HepG2 (cell line): ENCODE results near the gene INO80E. TPM values are rescaled to one million over a fixed set of nuclear protein-coding genes. Genes with fewer than 3 reads are reported as not detected.

ENCODE experiments used
- GATA4 ChIP-seq: sonication (generic); IDR thresholded peaks from 2 replicates; pipeline ENCODE4 v1.6.1; 2016; ENCODE audit warnings: antibody characterized with exemption, low read depth, borderline replicate concordance
- HMGA1 ChIP-seq: sonication (generic); formaldehyde crosslinking; conservative IDR thresholded peaks from 2 replicates; pipeline ENCODE4 v1.4.0; 2020; ENCODE audit warnings: missing genetic modification reagents
- JARID2 ChIP-seq: sonication (generic); formaldehyde crosslinking; IDR thresholded peaks from 2 replicates; pipeline ENCODE4 v1.8.1; 2023; ENCODE audit warnings: missing genetic modification reagents, inconsistent platforms; ENCODE audit not compliant: insufficient replicate concordance
- MAF1 ChIP-seq: sonication (generic); formaldehyde crosslinking; IDR thresholded peaks from 2 replicates; pipeline ENCODE4 v1.5.0; 2020; ENCODE audit warnings: missing genetic modification reagents, borderline replicate concordance
- MYNN ChIP-seq: sonication (generic); formaldehyde crosslinking; IDR thresholded peaks from 2 replicates; pipeline ENCODE4 v1.4.0; 2020; ENCODE audit warnings: mild to moderate bottlenecking, low read depth, missing genetic modification reagents
- NFIB ChIP-seq: sonication (generic); formaldehyde crosslinking; IDR thresholded peaks from 2 replicates; pipeline ENCODE4 v1.9.0; 2021; ENCODE audit warnings: missing genetic modification reagents, mild to moderate bottlenecking, borderline replicate concordance
- ZNF281 ChIP-seq: sonication (generic); formaldehyde crosslinking; IDR thresholded peaks from 2 replicates; pipeline ENCODE4 v1.4.0; 2020; ENCODE audit warnings: missing genetic modification reagents, borderline replicate concordance
- ZNF749 ChIP-seq: sonication (generic); formaldehyde crosslinking; IDR thresholded peaks from 2 replicates; pipeline ENCODE4 v1.8.0; 2022; ENCODE audit warnings: mild to moderate bottlenecking, missing genetic modification reagents, moderate library complexity, borderline replicate concordance
- ZNF766 ChIP-seq: sonication (generic); formaldehyde crosslinking; IDR thresholded peaks from 2 replicates; pipeline ENCODE4 v1.5.0; 2020; ENCODE audit warnings: missing genetic modification reagents, borderline replicate concordance
- polyA plus RNA-seq, 8 experiments: library from polyadenylated mRNA; depleted of rRNA in 3 of 8; stranded (reverse) in 7 of 8; unstranded in 1 of 8; fragments of >200 nt; fragmentation: Illumina TruSeq in 4 of 8; extraction: Trizol in 4 of 8; gene quantifications; 2 replicates each; pipeline versions ENCODE4 v1.2.1 to v1.2.3, GENCODE V29; 2011 to 2016; ENCODE audit warnings: low read depth in 4 of 8, missing spikeins in 1 of 8, mixed read lengths in 1 of 8; ENCODE audit not compliant: insufficient read depth in 1 of 8
- total RNA-seq, 5 experiments: library from RNA; depleted of rRNA; stranded (reverse); fragments of >200 nt; fragmentation: Illumina TruSeq; extraction: Trizol; gene quantifications; 2 replicates each; pipeline ENCODE4 v1.2.3, GENCODE V29; 2016; ENCODE audit warnings: low read depth in 1 of 5
- TF ChIP-seq, protein P1 (sequence below): sonication (generic); formaldehyde crosslinking; IDR thresholded peaks from 2 replicates; pipeline ENCODE4 v1.4.0; 2020; ENCODE audit warnings: missing genetic modification reagents
- TF ChIP-seq, protein P2 (sequence below): sonication (generic); formaldehyde crosslinking; IDR thresholded peaks from 2 replicates; pipeline ENCODE4 v1.5.1; 2020; ENCODE audit warnings: mild to moderate bottlenecking, missing genetic modification reagents, moderate library complexity

Gene INO80E
- total and polyA plus RNA-seq, 2 of the 13 experiments (the other 11 are each of a cell fraction or from before 2014, with no cell fraction given) = 25.8 to 45.6 TPM

DNA sequence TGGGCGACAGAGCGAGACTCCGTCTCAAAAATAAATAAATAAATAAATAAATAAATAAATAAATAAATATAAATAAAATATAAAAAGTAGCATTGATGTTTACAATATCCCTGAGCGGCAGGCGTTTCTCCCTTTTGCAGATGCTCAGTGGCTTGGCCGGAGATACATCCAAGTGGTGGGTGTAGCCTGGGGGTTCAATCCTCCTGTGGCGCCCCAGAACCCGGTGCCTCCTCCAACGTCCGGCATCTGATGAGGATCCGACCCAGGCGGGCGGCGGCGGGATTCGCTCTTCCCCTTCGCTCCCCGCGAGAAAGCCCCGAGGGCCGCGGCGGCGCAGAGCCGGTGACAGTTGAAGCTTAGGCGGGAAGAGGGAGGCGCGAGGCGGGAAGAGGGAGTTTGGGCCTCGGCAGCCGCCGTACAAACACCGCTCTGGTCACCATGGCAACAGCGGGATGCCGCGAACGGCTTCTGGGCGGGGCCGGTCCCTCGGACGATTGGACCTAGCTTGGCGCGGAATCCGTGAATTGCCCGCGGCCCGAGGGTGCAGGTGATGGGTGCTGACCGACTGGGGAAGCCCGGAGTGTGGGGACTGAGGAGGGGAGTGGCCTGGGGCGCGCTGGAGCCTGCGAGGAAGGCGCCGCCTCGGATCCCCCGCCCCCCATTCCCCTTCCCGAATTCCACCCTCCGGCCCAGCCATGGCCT is 56.8 kb downstream of the INO80E start (continued):
- TF ChIP-seq, protein P1, sequence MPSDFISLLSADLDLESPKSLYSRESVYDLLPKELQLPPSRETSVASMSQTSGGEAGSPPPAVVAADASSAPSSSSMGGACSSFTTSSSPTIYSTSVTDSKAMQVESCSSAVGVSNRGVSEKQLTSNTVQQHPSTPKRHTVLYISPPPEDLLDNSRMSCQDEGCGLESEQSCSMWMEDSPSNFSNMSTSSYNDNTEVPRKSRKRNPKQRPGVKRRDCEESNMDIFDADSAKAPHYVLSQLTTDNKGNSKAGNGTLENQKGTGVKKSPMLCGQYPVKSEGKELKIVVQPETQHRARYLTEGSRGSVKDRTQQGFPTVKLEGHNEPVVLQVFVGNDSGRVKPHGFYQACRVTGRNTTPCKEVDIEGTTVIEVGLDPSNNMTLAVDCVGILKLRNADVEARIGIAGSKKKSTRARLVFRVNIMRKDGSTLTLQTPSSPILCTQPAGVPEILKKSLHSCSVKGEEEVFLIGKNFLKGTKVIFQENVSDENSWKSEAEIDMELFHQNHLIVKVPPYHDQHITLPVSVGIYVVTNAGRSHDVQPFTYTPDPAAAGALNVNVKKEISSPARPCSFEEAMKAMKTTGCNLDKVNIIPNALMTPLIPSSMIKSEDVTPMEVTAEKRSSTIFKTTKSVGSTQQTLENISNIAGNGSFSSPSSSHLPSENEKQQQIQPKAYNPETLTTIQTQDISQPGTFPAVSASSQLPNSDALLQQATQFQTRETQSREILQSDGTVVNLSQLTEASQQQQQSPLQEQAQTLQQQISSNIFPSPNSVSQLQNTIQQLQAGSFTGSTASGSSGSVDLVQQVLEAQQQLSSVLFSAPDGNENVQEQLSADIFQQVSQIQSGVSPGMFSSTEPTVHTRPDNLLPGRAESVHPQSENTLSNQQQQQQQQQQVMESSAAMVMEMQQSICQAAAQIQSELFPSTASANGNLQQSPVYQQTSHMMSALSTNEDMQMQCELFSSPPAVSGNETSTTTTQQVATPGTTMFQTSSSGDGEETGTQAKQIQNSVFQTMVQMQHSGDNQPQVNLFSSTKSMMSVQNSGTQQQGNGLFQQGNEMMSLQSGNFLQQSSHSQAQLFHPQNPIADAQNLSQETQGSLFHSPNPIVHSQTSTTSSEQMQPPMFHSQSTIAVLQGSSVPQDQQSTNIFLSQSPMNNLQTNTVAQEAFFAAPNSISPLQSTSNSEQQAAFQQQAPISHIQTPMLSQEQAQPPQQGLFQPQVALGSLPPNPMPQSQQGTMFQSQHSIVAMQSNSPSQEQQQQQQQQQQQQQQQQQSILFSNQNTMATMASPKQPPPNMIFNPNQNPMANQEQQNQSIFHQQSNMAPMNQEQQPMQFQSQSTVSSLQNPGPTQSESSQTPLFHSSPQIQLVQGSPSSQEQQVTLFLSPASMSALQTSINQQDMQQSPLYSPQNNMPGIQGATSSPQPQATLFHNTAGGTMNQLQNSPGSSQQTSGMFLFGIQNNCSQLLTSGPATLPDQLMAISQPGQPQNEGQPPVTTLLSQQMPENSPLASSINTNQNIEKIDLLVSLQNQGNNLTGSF = peak; percentile 96
- no peak for TF ChIP-seq HMGA1
- TF ChIP-seq MAF1 (CRISPR knock-in tag) = no peak; the same call in 1 of the 2 replicates
- TF ChIP-seq JARID2 = no peak
- TF ChIP-seq ZNF766 = peak; percentile 94
- peak; percentile 53; the same call in 1 of the 2 replicates for TF ChIP-seq ZNF281 (CRISPR knock-in tag)
- no peak; the same call in 1 of the 2 replicates for TF ChIP-seq MYNN (CRISPR knock-in tag)
- TF ChIP-seq, protein P2, sequence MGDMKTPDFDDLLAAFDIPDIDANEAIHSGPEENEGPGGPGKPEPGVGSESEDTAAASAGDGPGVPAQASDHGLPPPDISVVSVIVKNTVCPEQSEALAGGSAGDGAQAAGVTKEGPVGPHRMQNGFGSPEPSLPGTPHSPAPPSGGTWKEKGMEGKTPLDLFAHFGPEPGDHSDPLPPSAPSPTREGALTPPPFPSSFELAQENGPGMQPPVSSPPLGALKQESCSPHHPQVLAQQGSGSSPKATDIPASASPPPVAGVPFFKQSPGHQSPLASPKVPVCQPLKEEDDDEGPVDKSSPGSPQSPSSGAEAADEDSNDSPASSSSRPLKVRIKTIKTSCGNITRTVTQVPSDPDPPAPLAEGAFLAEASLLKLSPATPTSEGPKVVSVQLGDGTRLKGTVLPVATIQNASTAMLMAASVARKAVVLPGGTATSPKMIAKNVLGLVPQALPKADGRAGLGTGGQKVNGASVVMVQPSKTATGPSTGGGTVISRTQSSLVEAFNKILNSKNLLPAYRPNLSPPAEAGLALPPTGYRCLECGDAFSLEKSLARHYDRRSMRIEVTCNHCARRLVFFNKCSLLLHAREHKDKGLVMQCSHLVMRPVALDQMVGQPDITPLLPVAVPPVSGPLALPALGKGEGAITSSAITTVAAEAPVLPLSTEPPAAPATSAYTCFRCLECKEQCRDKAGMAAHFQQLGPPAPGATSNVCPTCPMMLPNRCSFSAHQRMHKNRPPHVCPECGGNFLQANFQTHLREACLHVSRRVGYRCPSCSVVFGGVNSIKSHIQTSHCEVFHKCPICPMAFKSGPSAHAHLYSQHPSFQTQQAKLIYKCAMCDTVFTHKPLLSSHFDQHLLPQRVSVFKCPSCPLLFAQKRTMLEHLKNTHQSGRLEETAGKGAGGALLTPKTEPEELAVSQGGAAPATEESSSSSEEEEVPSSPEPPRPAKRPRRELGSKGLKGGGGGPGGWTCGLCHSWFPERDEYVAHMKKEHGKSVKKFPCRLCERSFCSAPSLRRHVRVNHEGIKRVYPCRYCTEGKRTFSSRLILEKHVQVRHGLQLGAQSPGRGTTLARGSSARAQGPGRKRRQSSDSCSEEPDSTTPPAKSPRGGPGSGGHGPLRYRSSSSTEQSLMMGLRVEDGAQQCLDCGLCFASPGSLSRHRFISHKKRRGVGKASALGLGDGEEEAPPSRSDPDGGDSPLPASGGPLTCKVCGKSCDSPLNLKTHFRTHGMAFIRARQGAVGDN (CRISPR knock-in tag) = peak; percentile 99
- no peak for TF ChIP-seq GATA4
- peak; percentile 94; the same call in 1 of the 2 replicates for TF ChIP-seq ZNF749
- no peak for TF ChIP-seq NFIB
